ENCODE data around the gene TXNRD3. TPM values are rescaled to one million over a fixed set of nuclear protein-coding genes. Genes with fewer than 3 reads are reported as not detected.

TXNRD3 gene
- total RNA-seq, 3 donors from 2014 or later, result 11.8 to 19.3 (median 16.4) TPM

GRCh38 chr3:126693921-126694320, 39.0 kb upstream of the TXNRD3 start:
- no peak for DNase-seq (ENCODE audit: low spot score in 2 of 2)
- TF ChIP-seq POLR2AphosphoS5 (IDR thresholded peaks at IDR 0.05) (no peak), POLR2A (IDR thresholded peaks at IDR 0.05) (no peak)
- no peaks in the 10 kb centered on the region for H3K9me3 ChIP-seq

GRCh38 chr3:126692858-126693257, 37.9 kb upstream of the TXNRD3 start:
- intact Hi-C loops (cut with DNase I; ENCODE audit: low total_unique reads), result no loop called here
- TF ChIP-seq POLR2AphosphoS5 (IDR thresholded peaks at IDR 0.05) (no peak), POLR2A (IDR thresholded peaks at IDR 0.05) (no peak)
- TF ChIP-seq, protein P1, sequence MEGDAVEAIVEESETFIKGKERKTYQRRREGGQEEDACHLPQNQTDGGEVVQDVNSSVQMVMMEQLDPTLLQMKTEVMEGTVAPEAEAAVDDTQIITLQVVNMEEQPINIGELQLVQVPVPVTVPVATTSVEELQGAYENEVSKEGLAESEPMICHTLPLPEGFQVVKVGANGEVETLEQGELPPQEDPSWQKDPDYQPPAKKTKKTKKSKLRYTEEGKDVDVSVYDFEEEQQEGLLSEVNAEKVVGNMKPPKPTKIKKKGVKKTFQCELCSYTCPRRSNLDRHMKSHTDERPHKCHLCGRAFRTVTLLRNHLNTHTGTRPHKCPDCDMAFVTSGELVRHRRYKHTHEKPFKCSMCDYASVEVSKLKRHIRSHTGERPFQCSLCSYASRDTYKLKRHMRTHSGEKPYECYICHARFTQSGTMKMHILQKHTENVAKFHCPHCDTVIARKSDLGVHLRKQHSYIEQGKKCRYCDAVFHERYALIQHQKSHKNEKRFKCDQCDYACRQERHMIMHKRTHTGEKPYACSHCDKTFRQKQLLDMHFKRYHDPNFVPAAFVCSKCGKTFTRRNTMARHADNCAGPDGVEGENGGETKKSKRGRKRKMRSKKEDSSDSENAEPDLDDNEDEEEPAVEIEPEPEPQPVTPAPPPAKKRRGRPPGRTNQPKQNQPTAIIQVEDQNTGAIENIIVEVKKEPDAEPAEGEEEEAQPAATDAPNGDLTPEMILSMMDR (IDR thresholded peaks at IDR 0.05), result no peak
- no peaks in the 10 kb centered on the region for H3K36me3 ChIP-seq

More at GRCh38 chr3:126693921-126694320, 39.0 kb upstream of the TXNRD3 start:
- Histone ChIP-seq H3K27ac (no peak overlapping the region), H3K27me3 (no peaks in the 10 kb centered on the region), H3K4me3 (no peak overlapping the region), H3K4me1 (no peaks in the 10 kb centered on the region), H3K36me3 (no peaks in the 10 kb centered on the region)
- intact Hi-C loops (cut with DNase I; ENCODE audit: low total_unique reads), result no loop called here

GRCh38 chr3:126691765-126692164, 36.8 kb upstream of the TXNRD3 start:
- TF ChIP-seq POLR2A (IDR thresholded peaks at IDR 0.05) (no peak), POLR2AphosphoS5 (IDR thresholded peaks at IDR 0.05) (no peak)
- TF ChIP-seq, protein P1 (IDR thresholded peaks at IDR 0.05), result no peak
- no peaks in the 10 kb centered on the region for H3K27me3 ChIP-seq
- H3K36me3 ChIP-seq, result no peaks in the 10 kb centered on the region
- no peaks in the 10 kb centered on the region for H3K9me3 ChIP-seq
- DNase-seq (ENCODE audit: low spot score in 2 of 2), result no peak
- intact Hi-C loops (cut with DNase I; ENCODE audit: low total_unique reads), result no loop called here
- H3K4me3 ChIP-seq, result no peak overlapping the region
- no peaks in the 10 kb centered on the region for H3K4me1 ChIP-seq
- no peak overlapping the region for H3K27ac ChIP-seq

More at GRCh38 chr3:126692858-126693257, 37.9 kb upstream of the TXNRD3 start:
- DNase-seq (ENCODE audit: low spot score in 2 of 2), result no peak
- H3K27ac ChIP-seq, result no peak overlapping the region
- no peaks in the 10 kb centered on the region for H3K9me3 ChIP-seq
- no peaks in the 10 kb centered on the region for H3K4me1 ChIP-seq
- no peak overlapping the region for H3K4me3 ChIP-seq
- H3K27me3 ChIP-seq, result no peaks in the 10 kb centered on the region

GRCh38 chr3:126685493-126685892, 30.6 kb upstream of the TXNRD3 start:
- DNase-seq (ENCODE audit: low spot score in 2 of 2), result no peak
- Histone ChIP-seq H3K4me1 (no peaks in the 10 kb centered on the region), H3K9me3 (no peaks in the 10 kb centered on the region), H3K27me3 (no peaks in the 10 kb centered on the region), H3K36me3 (no peaks in the 10 kb centered on the region), H3K4me3 (no peak overlapping the region), H3K27ac (peak overlapping the region in 1 of 2 donors; percentile 19)
- intact Hi-C loops (cut with DNase I; ENCODE audit: low total_unique reads), result no loop called here
- TF ChIP-seq, protein P1 (IDR thresholded peaks at IDR 0.05), result no peak
- no peak for TF ChIP-seq POLR2A (IDR thresholded peaks at IDR 0.05)
- TF ChIP-seq POLR2AphosphoS5 (IDR thresholded peaks at IDR 0.05), result no peak

DNA sequence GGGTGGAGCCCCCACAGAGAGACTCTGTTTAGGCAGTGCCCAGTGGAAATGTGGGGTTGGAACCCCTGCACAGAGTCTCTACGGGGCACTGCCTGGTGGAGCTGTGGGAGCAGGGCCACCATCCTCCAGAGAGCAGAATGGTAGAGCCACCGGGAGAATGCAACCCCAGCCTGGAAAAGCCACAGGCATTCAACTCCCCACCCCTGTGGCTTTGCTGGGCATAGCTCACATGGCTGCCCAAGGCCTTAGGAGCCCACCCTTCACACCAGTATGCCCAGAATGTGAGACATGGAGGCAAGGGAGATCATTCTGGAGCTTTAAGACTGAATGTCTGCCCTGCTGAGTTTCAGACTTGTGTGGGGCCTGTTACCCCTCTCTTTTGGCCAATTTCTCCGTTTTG, 30.1 kb upstream of the TXNRD3 start:
- DNase-seq (ENCODE audit: low spot score in 2 of 2), result no peak
- H3K4me3 ChIP-seq, result no peak overlapping the region
- peak overlapping the region in 1 of 2 donors; percentile 19 for H3K27ac ChIP-seq
- H3K36me3 ChIP-seq, result no peaks in the 10 kb centered on the region
- intact Hi-C loops (cut with DNase I; ENCODE audit: low total_unique reads), result no loop called here
- H3K27me3 ChIP-seq, result no peaks in the 10 kb centered on the region
- no peaks in the 10 kb centered on the region for H3K4me1 ChIP-seq
- TF ChIP-seq POLR2A (IDR thresholded peaks at IDR 0.05) (no peak), POLR2AphosphoS5 (IDR thresholded peaks at IDR 0.05) (no peak)
- TF ChIP-seq, protein P1 (IDR thresholded peaks at IDR 0.05), result no peak
- no peaks in the 10 kb centered on the region for H3K9me3 ChIP-seq

All from breast epithelium (tissue), 4 donors.